ENCODE results near the gene TMEM63A.
"Not testable (repeated sequence)": the region's sequence is repeated elsewhere in the genome, so short reads cannot be mapped to it uniquely, and the experiment has no call there.

The TMEM63A gene

DNA sequence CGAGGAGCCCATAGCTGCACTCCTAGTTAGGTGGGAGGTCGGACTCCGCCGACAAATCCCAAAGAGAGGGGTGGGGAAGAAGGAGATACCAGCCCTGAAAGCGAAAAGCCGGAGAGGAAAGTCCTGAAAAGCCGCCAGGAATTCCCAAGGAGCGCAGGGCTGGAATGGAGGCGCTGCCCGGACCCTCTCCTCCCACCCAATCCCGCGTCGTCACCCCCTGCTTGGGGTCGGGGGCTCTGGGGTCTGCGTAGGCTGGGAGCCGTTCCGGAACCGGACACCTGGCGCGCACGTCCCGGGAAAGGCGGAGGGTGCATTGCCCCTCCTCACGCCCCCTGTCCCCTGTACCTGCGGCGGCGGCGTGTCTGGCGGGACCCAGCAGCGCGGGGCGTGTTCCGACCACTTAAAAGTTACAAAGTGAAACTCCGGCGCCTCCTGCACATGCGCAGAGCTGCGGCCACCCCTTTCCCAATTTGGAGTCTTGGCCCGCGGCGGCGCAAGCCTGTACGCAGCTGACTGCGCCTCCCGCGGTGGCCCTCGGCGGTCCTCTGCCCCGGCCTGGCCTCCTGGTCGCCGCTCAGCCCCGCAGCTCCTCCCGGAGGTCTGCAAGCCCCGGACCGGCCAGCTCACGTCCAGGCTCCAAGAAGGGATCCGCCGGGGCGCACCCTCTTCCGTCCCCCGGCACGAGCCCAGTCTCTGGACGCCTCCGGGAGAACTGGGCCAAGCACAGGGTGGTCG, at the start of gene TMEM63A:
TSS of gene TMEM63A (minus strand) at position 422 of the 735 bp plus-strand sequence. CDS start 4,800 bp downstream, outside the sequence.
- peak; percentile 96 for DNase-seq

DNA sequence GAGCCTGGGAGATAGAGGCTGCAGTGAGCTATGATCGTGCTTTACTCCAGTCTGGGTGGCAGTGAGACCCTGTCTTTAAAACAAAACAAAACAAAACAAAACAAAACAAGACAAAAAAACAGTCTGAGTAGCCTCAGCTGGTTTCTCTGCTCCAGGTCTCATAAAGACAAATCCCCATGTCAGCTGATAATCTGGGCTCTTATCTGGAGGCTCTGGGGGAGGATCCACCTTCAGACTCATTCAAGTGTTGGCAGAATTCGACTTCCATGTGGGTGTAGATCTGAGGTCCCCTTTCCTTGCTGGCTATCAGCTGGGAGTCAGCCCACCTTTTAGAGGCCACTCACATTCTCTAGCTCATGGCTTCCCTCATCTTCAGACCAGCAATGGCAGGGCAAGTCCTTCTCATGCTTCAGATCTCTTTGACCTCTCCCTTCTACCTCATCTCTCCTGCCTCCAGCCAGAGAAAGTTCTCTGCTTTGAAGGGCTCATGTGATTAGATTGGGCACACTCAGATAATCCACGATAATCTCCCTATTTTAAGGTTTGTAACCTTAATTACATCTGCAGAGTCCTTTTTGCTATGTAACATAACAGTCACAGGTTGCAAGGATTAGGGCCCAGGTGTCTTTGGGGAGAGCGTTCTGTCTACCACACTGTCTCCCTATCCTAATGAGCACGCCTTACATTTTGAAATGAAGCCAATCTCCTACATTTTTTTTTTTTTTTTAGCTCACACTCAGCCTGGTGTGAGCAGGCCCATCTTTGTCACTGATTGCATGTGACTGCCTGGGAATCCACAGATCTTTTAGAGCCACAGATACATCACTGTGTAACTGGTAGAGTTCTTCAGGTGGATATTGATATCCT, 49.3 kb upstream of the TMEM63A start:
- DNase-seq: no peak

DNA sequence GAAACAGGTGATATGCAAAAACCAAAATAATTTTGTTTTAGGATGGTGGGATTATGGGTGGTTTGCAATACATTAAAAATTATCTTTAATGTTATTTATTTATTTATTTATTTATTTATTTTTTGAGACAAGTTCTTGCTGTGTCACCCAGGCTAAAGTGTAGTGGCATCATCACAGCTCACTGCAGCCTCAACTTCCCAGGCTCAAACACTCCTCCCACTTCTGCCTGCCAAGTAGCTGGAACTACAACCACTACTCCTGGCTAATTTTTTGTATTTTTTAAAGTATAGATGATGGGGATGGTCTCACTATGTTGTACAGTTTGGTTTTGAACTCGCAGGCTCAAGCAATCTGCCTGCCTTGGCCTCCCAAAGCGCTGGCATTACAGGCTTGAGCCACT, 48.4 kb upstream of the TMEM63A start:
- no peak for DNase-seq

DNA sequence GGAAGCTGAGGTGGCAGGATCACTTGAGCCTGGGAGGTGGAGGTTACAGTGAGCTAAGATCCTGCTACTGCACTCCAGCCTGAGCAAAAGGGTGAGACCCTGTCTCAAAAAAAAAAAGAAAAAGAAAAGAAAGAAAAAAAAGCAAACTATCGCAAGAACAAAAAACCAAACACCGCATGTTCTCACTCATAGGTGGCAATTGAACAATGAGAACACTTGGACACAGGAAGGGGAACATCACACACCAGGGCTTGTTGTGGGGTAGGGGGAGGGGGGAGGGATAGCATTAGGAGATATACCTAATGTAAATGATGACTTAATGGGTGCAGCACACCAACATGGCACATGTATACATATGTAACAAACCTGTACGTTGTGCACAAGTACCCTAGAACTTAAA, 47.3 kb upstream of the TMEM63A start:
- DNase-seq: not testable (repeated sequence)

DNA sequence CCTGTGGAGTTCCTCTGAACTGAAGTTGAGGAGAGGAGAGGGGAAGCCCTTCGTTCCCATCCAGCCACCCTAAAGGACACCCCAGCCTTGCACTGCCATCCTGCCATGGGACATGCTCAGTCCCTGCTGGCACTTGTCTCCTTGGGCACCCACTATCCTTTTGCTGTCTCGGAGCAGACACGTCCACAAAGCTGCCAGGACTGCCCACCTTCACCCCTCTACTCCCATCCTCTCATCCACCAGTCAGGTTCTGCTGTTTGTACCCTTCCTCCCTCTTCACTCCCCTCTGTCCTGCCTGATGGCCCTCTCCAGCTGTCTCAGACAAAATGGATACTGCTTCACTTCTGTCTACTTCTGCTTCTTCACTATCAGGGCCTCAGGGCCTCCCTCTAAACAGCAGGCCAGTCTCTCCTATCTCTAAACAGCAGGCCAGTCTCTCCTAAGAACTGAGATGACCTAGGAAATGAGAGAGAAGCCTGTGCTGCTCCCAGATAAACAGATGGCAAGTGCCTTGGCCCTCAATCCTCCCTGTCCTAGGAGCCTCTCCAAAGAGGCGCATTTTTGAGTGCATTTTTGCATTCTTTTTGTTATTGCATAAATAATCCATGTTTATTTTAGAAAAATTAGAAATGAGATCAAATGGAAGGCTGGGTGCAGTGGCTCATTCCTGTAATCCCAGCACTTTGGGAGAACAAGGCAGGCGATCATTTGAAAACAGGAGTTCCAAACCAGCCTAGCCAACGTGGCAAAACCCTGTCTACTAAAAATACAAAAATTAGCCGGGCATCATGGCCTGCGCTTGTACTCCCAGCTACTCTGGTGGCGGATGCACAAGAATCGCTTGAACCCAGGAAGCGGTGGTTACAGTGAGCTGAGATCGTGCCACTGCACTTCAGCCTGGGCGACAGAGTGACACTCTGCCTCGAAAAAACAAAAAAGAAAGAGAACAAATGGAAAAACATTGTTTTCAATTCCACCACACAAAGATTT, 46.3 kb upstream of the TMEM63A start:
- no peak for DNase-seq

DNA sequence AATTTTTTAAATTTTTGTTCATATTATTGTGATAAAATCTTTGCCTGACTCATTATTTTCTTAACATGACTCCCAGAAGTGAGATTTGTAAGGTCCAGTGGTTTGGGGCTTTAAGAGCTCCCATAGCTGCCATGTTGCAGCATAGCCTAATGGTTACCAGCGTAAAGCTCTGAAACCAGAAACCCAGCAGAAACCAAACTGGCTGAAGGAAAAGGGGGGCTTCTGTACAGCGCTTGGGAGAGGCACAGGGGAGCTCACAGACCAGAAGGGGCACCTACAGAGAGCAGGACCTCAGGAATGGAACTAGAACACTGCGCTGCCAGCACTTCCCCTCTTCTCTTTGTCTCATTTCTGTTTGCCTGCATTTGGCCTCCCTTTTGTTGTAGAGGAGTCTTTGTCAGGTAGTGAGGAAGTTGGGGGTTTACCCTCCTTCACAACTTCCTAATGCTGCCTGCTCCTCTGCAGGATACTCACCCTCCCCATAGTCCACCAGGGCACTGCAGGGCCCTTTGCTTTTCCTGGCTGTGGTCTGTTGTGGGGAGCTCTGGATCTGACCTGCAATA, 44.5 kb upstream of the TMEM63A start:
- DNase-seq: no peak

DNA sequence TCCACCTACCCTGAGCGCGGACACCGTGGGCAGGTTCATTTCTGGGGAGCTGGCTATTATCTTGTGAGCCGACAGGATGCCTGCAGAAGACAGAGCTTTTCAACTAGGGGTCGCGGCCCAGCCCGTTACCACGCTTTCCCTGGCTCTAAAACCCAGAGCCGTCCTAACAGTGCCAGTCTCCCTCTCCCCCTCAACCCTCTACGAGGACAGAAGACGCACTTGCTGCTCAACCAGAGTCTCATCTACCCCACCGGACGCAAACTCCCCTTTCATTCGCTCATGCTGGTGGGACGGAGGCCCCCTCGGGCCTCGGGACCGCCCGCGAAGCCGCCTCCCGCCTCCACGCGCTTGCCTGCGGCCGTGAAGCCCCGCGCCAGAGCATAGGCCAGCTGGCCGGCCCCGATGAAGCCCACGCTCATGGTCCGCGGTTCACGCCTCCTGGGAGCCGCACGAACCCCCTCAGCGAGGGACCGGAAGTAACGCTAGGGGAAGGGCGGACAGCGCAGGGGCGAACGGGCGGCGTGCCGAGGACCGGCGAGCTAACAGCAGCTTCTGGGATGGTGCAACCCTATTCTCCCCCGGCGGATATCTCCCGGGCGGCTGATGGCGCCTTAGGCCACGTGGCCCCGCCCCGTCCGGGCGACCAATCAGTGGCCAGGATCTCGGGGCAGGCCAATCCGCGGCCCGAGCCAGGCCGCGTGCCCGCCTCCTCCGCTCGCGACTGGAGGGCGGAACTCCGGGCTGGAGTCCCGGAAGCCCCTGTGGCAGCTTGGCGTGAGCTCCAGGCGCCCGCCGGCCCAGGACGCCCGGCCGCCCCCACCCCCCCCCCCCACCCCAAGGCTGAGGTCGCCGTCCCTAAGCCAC, 41.7 kb upstream of the TMEM63A start, which contains the start of gene PYCR2:
TSS of gene PYCR2 (minus strand) at position 559 of the 864 bp plus-strand sequence. CDS start at position 419, 140 bp downstream.
- peak; percentile 98 for DNase-seq

DNA sequence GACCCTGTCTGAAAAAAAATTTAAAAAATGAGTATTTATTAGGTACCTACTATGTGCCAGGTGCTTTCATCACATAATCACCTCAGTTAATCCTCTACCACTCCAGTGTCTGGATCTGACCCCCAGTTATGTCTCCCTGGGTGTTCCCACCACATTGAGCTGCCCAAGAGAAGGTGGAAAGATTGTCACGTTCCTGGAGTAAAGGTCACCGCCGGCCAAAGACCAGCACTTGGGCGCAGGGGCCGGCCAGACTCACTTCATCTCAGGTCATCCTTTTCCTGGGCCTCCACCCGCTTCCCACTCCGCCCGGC, 41.2 kb upstream of the TMEM63A start:
- no peak for DNase-seq

DNA sequence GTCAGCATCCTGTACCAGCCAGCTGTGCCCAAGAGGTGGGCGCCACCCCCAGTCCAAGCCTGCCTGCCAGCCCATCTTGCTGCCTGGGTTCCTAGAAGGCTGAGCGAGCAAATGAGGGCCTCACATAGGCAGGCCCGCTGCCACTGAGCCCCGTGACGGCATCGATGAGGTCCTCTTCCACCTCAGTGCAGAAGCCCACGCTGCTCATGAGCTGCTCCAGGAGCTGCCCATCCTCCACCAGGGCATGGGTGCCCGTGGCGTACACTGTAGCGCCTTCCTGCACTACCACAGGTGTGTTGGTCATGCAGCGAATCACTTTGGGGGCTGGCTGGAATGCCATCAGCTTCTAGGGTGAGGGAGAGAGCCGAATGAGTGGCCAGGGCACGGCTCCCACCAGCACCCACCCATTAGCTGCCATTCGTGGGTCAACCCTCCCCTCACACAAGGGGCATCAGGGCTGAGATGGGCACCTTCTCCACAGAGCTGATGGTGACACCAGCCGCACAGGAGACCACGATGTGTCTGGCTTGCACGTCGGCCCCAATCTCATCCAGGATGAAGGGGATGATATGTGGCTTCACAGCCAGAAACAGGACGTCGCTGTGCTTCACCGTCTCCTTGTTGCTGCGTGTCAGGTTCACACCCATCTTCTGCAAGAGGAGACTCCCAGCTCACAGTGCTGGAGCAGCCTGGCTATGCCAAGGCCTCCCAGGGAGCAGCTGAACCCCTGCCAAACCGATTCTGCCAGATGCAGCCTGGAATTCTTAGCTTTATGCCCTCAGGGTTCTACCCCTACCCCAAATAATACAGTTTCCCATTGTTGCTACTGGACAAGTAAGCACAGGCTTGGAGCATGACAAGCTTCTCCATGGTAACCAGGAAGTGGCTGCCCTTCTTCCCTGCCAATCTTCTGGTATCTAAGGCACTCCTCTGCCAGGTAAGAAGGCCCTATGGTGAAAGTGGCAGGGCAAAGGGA, 39.8 kb upstream of the TMEM63A start:
- no peak for DNase-seq

DNA sequence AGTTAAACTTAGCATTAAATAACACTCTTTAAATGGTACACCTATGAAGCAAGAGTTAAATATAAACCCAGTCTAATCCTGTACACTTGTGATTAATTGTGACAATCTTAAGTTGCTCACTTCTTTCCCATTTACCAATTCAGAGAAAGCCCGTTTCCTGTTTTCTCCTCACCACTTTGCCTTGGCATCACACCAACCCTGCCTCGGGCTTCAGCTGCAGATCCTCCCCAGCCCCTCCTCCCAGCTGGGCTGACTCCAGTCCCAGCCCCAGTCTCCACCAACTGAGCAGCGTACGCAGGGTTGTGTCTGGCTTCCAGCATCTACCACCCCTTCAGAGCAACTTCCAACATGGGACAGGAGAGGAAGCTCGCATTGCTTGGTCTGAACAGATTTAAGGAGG, 37.7 kb upstream of the TMEM63A start:
- DNase-seq: no peak

DNA sequence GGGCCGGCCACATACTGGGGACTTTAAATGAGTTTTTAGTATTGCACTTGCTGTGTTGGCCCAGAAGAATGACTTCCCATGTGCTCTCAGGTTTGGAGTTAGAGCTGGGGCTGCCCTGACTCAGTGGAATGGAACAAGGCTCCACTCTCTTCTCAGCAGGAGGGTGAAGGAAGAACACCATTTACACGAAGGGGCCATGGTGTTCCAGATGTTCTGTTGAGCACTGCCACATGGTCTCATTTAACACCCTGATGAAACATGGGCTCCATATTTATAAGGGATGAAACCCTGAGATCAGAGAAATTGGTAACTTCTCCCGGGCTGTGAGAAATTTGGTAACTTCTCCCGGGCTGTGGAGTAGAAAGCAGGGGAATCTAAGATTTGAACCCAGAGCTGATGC, 36.1 kb upstream of the TMEM63A start:
- no peak for DNase-seq

DNA sequence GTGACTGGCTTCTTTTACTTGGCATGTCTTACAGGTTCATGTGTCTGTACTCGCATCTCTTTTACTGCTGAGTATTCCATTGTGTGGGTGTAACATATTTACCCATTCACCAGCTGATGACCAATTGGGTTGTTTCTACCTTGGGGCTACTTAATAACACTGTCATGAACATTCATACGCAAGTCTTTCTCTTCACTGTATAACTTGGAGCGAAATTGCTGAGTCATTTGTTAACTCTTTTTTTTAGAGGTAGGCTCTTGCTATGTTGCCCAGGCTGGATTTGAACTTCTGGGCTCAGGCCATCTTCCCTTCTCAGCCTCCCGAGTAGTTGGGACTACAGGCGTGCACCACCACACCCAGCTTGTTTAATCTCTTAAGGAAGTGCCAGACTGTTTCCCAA, 35.4 kb upstream of the TMEM63A start:
- no peak for DNase-seq

DNA sequence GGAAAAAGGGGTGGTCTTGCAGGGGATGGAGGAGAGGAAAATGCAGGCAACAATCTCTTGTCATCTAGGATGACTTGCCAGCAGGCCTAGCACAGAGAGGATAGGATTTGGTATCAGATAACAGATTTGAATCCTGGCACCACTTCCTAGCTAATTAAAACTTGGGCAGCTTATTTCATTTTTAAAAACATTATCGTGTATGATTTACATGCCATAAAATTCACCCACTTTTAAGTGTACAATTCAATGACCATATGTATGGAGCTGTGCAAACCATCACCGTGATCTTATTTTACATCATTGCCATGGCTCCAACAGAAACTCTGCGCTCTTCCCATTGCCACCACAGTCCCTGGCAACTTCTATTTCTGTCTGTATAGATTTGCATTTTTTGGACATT, 34.9 kb upstream of the TMEM63A start:
- no peak for DNase-seq

DNA sequence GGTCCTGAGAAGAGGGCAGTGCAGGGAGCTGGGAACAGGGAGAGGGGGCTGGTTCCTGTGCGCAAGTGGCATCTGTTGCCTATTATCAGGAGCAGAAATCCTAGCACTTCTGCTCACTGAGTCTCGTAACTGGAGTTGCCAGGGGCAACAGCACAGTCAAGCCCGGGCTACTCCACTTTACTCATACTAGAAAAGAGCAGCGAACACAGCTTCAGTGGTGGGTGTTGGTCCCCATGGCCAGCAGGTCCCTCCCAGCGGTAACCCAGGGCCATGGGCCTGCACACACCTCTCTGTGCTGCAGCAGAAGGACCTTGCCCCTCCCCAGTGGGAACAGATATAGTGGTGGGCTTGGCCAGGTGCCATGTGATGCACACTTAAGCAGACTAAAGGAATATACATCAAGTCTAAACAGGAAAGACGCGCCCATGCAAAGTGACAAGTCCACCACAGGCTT, 33.4 kb upstream of the TMEM63A start:
- DNase-seq: no peak

DNA sequence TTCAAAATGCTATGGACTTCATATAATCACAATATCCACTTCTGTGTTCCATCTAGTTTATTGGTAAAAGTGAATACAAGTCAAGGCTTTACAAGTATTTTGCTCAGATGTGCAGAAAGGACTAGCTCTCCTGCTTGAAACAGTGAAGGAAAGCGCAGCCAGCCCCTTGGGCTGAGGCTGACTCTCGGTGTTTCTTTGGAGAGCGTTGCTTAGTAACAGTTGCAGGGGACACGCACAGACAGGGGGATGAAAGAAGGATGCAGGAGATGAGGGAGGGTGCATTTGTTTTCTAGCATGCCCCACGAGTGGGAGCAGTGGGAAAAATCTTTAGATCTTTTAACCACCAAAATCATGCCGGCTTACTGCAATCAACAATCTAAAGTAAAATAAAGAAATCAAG, 32.8 kb upstream of the TMEM63A start:
- DNase-seq: no peak

DNA sequence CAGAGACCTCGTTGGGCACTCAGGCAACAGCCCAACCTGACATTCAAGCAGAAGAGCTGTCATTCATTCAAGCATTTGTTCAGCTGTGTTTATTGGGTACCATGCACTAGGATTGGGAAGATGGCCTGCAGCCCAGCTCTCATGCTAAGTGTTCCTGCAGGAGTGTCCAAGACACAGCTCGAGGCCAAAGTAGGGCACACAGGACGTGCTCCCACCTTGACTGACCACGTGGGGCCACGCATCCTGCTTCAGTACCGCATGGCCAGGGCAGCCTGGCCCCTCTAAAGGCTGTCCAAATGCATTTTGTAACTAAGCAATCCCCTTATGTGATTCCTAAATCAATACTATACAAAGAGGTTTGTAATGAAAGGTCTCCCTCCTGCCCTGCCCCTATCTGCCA, 32.2 kb upstream of the TMEM63A start:
- DNase-seq: no peak

DNA sequence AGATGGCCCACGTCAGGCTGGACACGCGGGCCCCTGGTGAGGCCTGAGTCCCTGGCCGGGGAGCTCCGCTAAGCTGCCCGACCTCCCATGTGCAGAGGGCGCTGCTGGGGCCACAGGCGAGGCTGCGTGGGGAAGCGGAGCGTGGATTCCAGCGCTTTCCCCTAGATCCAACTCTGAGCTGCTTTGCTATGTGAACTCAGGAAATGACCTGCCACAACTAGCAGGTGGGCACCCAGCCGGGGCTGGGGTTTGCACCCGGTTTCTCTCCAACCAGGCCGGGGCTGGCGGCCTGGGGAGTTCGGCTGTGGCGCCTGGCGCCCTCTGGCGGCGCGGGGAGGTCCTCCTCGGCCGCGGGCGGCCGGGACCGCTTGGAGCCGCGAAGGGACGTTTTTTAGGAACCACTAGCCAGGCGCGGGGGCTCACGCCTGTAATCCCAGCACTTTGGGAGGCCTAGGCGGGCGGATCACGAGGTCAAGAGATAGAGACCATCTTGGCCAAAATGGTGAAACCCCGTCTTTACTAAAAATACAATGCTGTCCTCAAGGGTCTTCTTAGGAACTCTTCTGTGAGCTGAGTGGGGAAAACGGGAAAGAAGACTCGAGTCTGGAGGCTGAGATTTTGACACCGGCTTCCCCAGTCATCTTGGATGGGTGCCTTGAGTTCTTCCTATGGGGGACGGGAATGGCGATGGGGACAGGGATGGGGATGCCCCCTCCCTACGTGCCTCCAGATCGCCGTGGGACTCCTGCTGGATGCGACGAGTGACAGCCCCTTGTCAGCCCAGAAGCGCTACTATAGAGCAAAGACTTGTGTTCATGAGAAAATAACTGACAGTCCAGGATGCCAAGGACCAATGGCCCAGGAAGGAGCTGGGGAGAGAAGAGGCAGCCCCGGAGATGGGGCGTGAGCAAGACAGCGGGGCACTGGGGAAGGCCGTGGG, 29.3 kb upstream of the TMEM63A start:
- DNase-seq: peak; percentile 90

DNA sequence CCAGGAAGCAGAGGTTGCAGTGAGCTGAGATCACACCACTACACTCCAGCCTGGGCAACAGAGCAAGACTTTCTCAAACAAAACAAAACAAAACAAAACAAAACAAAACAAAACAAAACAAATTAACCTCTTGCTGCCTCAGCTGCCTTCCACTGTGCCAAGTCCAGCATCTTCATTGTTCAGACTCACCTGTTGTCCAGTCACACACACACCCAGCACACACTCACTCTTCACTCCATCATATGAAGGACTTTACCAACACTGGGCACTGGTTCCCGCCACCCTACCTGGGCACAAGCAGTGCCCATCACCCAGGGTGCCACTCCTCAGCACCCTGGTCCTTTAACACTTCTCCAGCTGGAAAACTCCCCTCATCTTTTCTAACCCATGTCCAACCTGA, 27.3 kb upstream of the TMEM63A start:
- DNase-seq: no peak

DNA sequence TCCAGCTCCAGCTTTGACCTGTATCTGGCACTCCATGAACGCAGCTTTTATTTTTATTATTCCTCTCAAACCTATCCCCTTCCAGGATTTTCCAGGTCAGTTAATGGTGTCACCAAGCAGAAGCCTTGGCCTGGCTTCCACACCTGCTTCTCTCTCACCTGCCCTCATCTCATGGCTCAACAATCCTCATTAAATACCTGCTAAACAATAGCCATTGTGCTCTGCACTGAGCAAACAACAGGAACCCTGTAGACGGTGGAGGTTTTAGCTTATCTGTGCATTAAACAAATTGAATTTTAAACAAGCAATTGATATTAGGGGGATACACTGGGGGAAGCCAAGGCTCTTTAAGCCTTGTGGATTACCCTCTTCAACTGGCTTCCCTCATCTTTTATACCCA, 26.6 kb upstream of the TMEM63A start:
- no peak for DNase-seq

Measured in activated effector memory CD4-positive, alpha-beta T cell treated with anti-CD3 and anti-CD28 coated beads, Interleukin-2, amount 50 U/mL, for 16 hours (primary cell).